ENCODE results near the gene HECTD2. TPM values are rescaled to one million over a fixed set of nuclear protein-coding genes. Genes with fewer than 3 reads are reported as not detected.

HECTD2 gene
- total RNA-seq, 2 experiments from 2014 or later, result 0.92 to 1.0 TPM

GRCh38 chr10:91552274-91553095 is 142.3 kb downstream of the HECTD2 start:
- ChIA-PET CTCF (no interaction called here), POLR2A (no interaction called here)
- H3K4me1 Mint-ChIP-seq (ENCODE audit: low read depth), result no peaks in the 10 kb centered on the region

DNA sequence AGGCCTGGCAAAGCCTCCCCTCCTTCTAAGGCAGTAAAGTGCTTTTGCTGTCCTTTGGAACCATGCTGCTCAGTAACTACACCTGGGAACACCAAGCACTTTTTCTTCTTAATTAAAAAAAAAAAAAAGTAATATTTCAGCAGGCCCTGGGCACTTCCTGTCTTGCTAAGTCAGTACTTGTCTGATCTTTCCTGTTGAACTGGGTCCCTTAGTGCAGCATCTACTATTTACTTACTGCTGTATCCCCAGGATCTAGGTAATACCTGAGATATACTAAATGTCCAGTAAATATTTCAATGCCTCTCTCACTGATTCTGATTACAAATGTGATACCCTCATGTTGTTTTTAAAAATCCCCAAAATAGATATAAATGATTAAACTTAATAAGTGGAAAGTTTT is 145.3 kb downstream of the HECTD2 start:
- H3K4me3 ChIP-seq (ENCODE audit: low read length), result no peak overlapping the region
- H3K4me1 Mint-ChIP-seq (ENCODE audit: low read depth), result no peaks in the 10 kb centered on the region
- ChIA-PET POLR2A (no interaction called here), CTCF (no interaction called here)
- H3K36me3 Mint-ChIP-seq (ENCODE audit: low read depth), result no peaks in the 10 kb centered on the region
- no peaks in the 10 kb centered on the region for H3K9me3 ChIP-seq (ENCODE audit: control insufficient read depth in 1 of 2, insufficient read depth in 1 of 2, low read length in 2 of 2)
- no peaks in the 10 kb centered on the region for H3K9me3 Mint-ChIP-seq
- H3K27me3 Mint-ChIP-seq, result peaks cover 2% of the 10 kb centered on the region
- DNase-seq, result no peak
- H3K4me1 ChIP-seq (ENCODE audit: insufficient read depth, low read length), result no peaks in the 10 kb centered on the region
- intact Hi-C loops (cut with DNase I, micrococcal nuclease), result no loop called here
- peaks cover 0 to 11% of the 10 kb centered on the region in 2 experiments for H3K27me3 ChIP-seq (ENCODE audit: control insufficient read depth in 1 of 2, insufficient read depth in 2 of 2, low read length in 2 of 2)
- no peaks in the 10 kb centered on the region for H3K36me3 ChIP-seq (ENCODE audit: insufficient read depth, low read length)
- TF ChIP-seq CTCF (IDR thresholded peaks at IDR 0.05), result no peak
- H3K27ac ChIP-seq (ENCODE audit: low read depth in 1 of 2, low read length in 2 of 2), result no peak overlapping the region
- no peak overlapping the region for H3K4me3 Mint-ChIP-seq
- ATAC-seq (ENCODE audit: poor library complexity), result no peak
- no peak overlapping the region for H3K27ac Mint-ChIP-seq

More at GRCh38 chr10:91552274-91553095, 142.3 kb downstream of the HECTD2 start:
- Histone ChIP-seq H3K9me3 (ENCODE audit: control insufficient read depth in 1 of 2, insufficient read depth in 1 of 2, low read length in 2 of 2) (no peaks in the 10 kb centered on the region), H3K36me3 (ENCODE audit: insufficient read depth, low read length) (no peaks in the 10 kb centered on the region), H3K27me3 (ENCODE audit: control insufficient read depth in 1 of 2, insufficient read depth in 2 of 2, low read length in 2 of 2) (peaks cover 0 to 11% of the 10 kb centered on the region in 2 experiments), H3K4me3 (ENCODE audit: low read length) (no peak overlapping the region), H3K27ac (ENCODE audit: low read depth in 1 of 2, low read length in 2 of 2) (no peak overlapping the region), H3K4me1 (ENCODE audit: insufficient read depth, low read length) (no peaks in the 10 kb centered on the region)
- Mint-ChIP-seq H3K4me3 (no peak overlapping the region), H3K27me3 (no peaks in the 10 kb centered on the region), H3K36me3 (ENCODE audit: low read depth) (no peaks in the 10 kb centered on the region), H3K27ac (no peak overlapping the region), H3K9me3 (no peaks in the 10 kb centered on the region)
- no peak for DNase-seq
- no peak for TF ChIP-seq CTCF (IDR thresholded peaks at IDR 0.05)
- intact Hi-C loops (cut with DNase I, micrococcal nuclease), result no loop called here
- no peak for ATAC-seq (ENCODE audit: poor library complexity)

- Mint-ChIP-seq H3K9me3 (no peaks in the 10 kb centered on the region), H3K27me3 (peaks cover 12% of the 10 kb centered on the region), H3K4me1 (ENCODE audit: low read depth) (no peaks in the 10 kb centered on the region), H3K27ac (no peak overlapping the region), H3K4me3 (no peak overlapping the region), H3K36me3 (ENCODE audit: low read depth) (no peaks in the 10 kb centered on the region)
- H3K9me3 ChIP-seq (ENCODE audit: control insufficient read depth in 1 of 2, insufficient read depth in 1 of 2, low read length in 2 of 2), result peaks cover 0 to 7% of the 10 kb centered on the region in 2 experiments
- H3K27ac ChIP-seq (ENCODE audit: low read depth in 1 of 2, low read length in 2 of 2), result no peak overlapping the region
- H3K4me3 ChIP-seq (ENCODE audit: low read length), result no peak overlapping the region
- intact Hi-C loops (cut with DNase I, micrococcal nuclease), result no loop called here
- no peaks in the 10 kb centered on the region for H3K36me3 ChIP-seq (ENCODE audit: insufficient read depth, low read length)
- no peaks in the 10 kb centered on the region for H3K27me3 ChIP-seq (ENCODE audit: control insufficient read depth in 1 of 2, insufficient read depth in 2 of 2, low read length in 2 of 2)
- no peaks in the 10 kb centered on the region for H3K4me1 ChIP-seq (ENCODE audit: insufficient read depth, low read length)
- ATAC-seq (ENCODE audit: poor library complexity) (no peak), DNase-seq (no peak)
- no peak for TF ChIP-seq CTCF (IDR thresholded peaks at IDR 0.05)
- CTCF ChIA-PET, result no interaction called here
- POLR2A ChIA-PET, result no interaction called here
Observed at GRCh38 chr10:91556691-91557566, 146.8 kb downstream of the HECTD2 start.

Data from CD4-positive, alpha-beta T cell (primary cell).